ENCODE measurements around the gene SLC4A1AP.

DNA sequence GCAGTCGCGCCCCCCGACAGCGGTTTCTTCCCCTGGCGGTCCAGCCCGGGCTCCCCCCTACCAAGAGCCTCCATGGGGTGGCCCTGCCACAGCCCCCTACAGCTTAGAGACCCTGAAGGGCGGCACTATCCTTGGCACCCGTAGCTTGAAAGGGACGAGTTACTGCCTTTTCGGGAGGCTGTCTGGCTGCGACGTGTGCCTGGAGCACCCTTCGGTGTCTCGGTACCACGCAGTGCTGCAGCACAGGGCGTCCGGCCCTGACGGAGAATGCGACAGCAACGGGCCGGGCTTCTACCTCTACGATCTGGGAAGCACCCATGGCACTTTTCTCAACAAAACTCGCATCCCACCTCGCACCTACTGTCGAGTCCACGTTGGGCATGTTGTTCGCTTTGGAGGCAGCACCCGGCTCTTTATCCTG lies 475 bp downstream of the SLC4A1AP start:
- TF ChIP-seq POLR2A (IDR thresholded peaks at IDR 0.05): no peak
- TF ChIP-seq, protein P1, sequence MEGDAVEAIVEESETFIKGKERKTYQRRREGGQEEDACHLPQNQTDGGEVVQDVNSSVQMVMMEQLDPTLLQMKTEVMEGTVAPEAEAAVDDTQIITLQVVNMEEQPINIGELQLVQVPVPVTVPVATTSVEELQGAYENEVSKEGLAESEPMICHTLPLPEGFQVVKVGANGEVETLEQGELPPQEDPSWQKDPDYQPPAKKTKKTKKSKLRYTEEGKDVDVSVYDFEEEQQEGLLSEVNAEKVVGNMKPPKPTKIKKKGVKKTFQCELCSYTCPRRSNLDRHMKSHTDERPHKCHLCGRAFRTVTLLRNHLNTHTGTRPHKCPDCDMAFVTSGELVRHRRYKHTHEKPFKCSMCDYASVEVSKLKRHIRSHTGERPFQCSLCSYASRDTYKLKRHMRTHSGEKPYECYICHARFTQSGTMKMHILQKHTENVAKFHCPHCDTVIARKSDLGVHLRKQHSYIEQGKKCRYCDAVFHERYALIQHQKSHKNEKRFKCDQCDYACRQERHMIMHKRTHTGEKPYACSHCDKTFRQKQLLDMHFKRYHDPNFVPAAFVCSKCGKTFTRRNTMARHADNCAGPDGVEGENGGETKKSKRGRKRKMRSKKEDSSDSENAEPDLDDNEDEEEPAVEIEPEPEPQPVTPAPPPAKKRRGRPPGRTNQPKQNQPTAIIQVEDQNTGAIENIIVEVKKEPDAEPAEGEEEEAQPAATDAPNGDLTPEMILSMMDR (IDR thresholded peaks at IDR 0.05): no peak

Data from esophagus squamous epithelium (tissue), 4 donors.